Prostate gland (tissue), 2 donors: ENCODE results near the gene RALGPS2.

Experiments used
- POLR2A ChIP-seq: fragments of 450-650 bp; IDR thresholded peaks from one replicate; pipeline ENCODE4 v1.6.1; 2016; ENCODE audit warnings: antibody characterized with exemption, mild to moderate bottlenecking
- TF ChIP-seq, protein P1 (sequence below), 4 experiments: fragments of 200-600 bp in 2 of 4; fragments of 450-650 bp in 2 of 4; sonication (generic) in 2 of 4; IDR thresholded peaks; 1 replicate in 3 of 4; 2 replicates in 1 of 4; pipeline ENCODE4 v1.5.1; 2016 to 2019; ENCODE audit warnings: antibody characterized with exemption in 4 of 4, mild to moderate bottlenecking in 2 of 4, moderate library complexity in 2 of 4

DNA sequence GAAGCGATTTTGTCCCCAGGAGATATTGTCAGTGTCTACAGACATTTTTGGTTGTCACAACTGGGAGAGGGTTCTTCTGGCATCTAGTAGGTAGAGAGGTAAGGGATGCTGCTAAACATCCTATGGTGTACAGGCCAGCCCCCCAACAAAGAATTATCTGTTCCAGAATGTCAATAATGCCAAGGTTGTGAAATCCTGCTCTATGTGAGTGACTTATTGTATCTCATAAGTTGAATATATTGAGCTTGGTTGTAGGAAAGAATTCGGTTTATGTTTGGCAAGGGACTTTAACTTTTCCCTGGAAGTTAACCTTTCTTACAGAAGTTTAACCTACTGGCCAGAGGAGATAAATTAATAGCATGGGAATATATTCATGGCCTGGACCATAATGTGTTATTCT lies 198.5 kb downstream of the RALGPS2 start:
- no peak for TF ChIP-seq POLR2A
- TF ChIP-seq, protein P1, sequence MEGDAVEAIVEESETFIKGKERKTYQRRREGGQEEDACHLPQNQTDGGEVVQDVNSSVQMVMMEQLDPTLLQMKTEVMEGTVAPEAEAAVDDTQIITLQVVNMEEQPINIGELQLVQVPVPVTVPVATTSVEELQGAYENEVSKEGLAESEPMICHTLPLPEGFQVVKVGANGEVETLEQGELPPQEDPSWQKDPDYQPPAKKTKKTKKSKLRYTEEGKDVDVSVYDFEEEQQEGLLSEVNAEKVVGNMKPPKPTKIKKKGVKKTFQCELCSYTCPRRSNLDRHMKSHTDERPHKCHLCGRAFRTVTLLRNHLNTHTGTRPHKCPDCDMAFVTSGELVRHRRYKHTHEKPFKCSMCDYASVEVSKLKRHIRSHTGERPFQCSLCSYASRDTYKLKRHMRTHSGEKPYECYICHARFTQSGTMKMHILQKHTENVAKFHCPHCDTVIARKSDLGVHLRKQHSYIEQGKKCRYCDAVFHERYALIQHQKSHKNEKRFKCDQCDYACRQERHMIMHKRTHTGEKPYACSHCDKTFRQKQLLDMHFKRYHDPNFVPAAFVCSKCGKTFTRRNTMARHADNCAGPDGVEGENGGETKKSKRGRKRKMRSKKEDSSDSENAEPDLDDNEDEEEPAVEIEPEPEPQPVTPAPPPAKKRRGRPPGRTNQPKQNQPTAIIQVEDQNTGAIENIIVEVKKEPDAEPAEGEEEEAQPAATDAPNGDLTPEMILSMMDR (IDR thresholded peaks at IDR 0.05), result no peak
